HK-2 (cell line): ENCODE results near the gene TM9SF2.
"Not testable (repeated sequence)": the region's sequence is repeated elsewhere in the genome, so short reads cannot be mapped to it uniquely, and the experiment has no call there.

Experiments used
- DNase-seq: peaks from one replicate; pipeline ENCODE4 v3.0.0-alpha.2; 2018; ENCODE audit not compliant: unreplicated experiment

Gene TM9SF2

DNA sequence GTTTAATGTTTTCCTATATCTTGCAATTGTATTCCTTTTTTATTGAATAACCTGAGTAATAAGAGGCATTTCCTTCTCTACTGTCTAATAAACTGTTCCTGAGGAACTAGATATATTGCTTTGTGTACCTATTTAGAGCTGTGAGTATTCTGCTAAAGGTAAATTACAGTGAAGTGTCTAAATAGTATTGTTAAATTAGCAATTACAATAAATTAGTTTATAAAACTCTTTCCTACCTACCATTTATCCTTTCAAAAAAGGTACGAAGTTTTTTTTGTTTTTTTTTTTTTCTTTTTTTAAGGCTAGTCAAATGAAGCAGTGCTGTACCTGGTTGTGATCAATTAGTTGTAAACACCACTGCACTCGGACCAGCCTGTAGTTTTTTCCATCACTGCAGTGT lies 34.8 kb downstream of the TM9SF2 start:
- DNase-seq = no peak

DNA sequence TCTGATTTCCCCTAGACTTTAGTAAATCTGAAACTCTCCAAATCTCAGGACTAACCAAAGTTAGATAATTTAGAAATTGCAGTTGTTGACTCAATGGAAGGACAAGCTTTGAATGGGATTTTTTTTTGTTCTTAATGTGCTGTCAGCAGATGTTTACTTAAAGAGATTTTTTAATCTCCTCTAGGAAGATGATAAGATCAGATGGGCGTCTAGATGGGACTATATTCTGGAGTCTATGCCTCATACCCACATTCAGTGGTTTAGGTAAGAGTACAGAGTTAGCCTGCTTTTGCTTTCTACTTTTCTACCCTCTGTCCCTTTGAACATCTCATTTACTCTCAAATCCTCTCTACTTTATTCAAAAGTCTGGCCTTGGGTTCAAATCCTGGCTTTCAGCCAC lies 39.3 kb downstream of the TM9SF2 start:
- DNase-seq = no peak

- DNase-seq = no peak
These were observed 41.6 kb downstream of the TM9SF2 start for GRCh38 chr13:99542788-99543406.

GRCh38 chr13:99545361-99545760 lies 44.1 kb downstream of the TM9SF2 start:
- DNase-seq = no peak

DNA sequence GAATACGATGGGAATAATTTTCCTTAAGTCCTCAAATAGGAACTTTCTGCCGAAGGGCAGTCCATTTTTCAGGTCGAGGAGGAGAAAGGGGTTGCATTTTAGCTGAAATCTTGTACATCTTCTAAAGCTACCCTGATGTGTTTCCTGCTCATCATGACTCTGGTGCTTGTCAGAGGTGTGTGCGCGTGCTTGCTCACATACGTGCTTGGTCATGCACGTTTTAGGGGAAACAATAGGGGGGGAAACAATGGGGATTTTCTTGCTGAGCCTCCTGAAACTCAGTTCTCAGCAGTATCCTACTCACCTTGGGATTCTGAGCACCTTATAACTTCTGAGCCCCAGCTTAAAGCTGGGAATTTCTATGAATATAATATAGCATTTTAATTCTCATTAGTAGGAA lies 44.7 kb downstream of the TM9SF2 start:
- no peak for DNase-seq

GRCh38 chr13:99546878-99547277 lies 45.6 kb downstream of the TM9SF2 start:
- DNase-seq = no peak

GRCh38 chr13:99548448-99548847 lies 47.2 kb downstream of the TM9SF2 start:
- DNase-seq = no peak

GRCh38 chr13:99553033-99553432 lies 51.8 kb downstream of the TM9SF2 start:
- no peak for DNase-seq

DNA sequence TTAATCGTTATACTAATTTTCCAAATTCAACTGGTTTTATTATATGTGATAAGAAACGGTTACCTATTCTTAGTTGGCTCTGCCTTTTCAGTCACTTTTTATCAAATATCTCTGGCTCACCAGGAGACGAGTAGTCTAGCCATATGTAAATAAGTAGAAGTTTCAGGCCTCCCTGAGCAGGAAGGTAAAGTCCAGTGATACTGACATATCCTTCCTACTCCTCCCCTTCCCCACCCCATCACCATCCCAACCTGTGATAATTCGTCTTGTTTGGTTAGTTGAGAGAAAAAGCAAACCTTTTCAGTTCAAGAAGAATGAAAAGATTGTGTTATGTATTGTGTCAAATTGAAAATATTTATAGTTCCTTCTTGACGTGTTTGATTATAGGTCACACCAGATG lies 53.9 kb downstream of the TM9SF2 start:
- DNase-seq = no peak

DNA sequence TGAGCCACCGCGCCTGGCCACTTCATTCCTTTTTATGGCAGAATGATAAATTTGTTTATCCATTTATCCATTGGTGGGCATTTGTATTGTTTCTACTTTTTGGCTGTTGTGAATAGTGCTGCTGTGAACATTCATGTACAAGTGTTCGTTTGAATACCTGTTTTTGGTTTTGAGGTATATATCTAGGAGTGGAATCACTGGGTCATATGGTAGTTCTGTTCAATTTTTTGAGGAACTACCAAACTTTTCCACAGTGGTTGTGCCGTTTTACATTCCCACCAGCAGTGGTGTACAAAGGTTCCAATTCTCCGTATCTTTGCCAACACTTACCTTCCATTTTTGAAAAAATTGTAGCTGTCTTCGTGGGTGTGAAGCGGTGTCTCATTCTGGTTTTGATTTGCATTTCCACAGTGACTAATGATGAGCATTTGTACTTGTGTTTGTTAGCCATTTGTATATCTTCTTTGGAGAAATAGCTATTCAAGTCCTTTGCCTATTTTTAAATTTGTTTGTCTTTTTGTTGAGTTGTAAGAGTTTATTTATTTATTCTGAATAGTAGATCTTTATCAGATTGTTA lies 55.7 kb downstream of the TM9SF2 start:
- DNase-seq = no peak

GRCh38 chr13:99558570-99559180 lies 57.4 kb downstream of the TM9SF2 start:
- no peak for DNase-seq

- DNase-seq = no peak
These were observed 58.3 kb downstream of the TM9SF2 start for GRCh38 chr13:99559560-99559959.

GRCh38 chr13:99563404-99563803 lies 62.1 kb downstream of the TM9SF2 start:
- DNase-seq = no peak

DNA sequence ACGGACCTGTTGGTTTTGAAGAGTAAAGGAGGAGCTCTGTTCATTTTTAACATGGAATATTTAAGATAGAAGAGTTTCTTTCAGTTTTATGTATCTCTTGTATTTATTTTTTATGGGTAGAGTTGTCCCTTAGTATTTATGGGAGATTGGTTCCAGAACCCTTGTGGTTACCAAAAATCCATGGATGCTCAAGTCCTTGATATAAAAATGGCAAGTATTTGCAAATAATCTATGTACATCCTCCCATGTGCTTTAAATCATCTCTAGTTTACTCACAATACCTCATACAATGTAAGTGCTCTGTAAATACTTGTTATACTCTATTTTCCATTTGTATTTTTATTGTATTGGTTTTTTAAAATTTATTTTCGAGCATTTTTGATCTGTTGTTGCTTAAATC lies 63.1 kb downstream of the TM9SF2 start:
- no peak for DNase-seq

- DNase-seq = no peak
These were observed 64.3 kb downstream of the TM9SF2 start for GRCh38 chr13:99565478-99566124.

DNA sequence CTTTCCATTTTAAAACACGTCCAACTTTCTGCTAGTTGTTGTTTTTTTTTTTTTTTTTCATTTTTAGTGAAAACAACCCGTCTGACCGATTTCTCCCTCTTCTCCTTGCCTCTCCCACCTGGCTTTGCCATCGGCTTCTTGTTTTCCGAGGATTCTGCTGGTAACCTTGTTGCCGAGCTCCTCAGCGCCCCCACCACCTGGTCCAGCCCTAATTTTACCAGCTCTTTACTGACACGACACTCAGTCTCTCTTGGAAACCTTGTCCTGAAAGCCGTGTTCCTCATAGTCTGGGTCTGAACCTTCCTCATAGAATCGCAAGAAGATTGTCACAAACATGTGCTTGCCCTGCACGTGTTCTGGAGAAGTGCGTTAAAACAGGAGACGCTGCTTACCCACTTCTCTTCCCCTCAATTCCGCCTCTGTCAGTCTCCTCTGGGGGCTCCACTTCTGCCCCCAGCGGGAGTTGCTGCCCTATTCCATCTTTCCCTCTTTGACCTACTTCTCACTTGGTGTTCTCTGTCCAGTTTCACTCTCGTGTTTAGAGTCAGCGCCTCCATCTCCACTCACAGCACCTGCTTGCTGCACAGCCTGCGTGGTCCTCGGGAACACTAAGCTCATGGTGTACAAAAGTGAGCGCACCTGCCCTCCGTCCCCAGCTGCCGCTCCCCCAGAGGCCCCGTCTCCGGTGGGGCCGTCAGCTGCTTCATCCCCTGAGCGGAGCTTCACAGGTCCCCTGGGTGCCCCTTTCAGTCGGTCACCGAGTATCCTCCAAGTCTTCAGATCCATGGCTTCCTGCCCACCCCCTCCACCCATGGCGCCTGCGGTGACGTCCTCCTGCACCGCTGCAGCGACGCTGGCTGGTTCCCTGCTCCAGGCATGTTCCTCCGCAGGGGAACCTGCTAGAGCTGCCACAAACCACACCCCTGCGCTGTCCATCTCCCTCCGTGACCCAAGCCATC lies 65.1 kb downstream of the TM9SF2 start:
- DNase-seq = no peak

GRCh38 chr13:99568901-99569300 lies 67.6 kb downstream of the TM9SF2 start:
- not testable (repeated sequence) for DNase-seq

- no peak for DNase-seq
These were observed 70.9 kb downstream of the TM9SF2 start for GRCh38 chr13:99572131-99572530.

- no peak for DNase-seq
These were observed 71.6 kb downstream of the TM9SF2 start for GRCh38 chr13:99572921-99573320.

DNA sequence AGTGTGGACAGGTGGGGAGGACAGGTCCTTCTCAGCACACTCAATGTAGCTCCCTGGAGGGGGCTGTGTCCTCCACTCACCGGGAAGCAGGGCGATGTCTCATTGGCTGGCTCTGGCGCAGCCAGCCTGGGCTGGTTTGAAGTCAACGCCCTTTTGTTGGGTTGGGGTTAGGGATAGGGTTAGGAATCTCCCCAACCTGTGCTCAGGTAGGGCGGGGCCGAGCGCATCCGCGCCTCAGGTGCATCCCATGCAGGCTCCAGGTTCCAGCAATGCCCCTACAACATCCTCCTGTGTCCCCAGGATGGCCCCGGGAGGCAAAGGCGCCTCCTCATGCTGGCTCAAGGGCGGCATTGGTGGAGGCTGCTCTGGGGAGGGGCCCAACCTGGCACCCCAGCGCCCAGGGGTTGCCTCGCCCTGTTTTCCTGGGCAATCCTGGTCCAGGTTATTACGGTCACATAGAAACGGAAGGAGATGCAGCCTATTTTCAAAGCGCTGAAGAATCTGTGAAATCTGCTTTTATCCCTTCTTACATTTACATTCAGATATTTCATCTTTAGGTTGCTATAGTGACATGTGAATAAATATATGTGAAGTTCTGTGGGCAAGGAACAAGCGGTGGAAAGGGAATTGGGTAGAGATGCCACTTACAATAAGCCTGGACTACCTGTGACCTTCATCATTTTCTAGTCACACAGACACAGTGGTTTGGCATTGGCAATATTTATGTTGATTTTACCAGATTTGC lies 74.3 kb downstream of the TM9SF2 start:
- no peak for DNase-seq
